CD14-positive monocyte (primary cell): Measurements from ENCODE around the gene MICALL2. TPM values are rescaled to one million over a fixed set of nuclear protein-coding genes. Genes with fewer than 3 reads are reported as not detected.

ENCODE experiments used
- DNase-seq, 3 donors: peaks; one replicate each; pipeline ENCODE4 v3.0.0-alpha.2; 2011 to 2022
- H2AFZ ChIP-seq: 2 replicates; pipeline ENCODE4 v1.6.0; 2012; ENCODE audit warnings: mild to moderate bottlenecking, low read depth, low read length, inconsistent platforms; ENCODE audit not compliant: insufficient read depth, poor library complexity, severe bottlenecking
- H3K27ac ChIP-seq, 2 donors: 1 replicate in 1 of 2; 2 replicates in 1 of 2; pipeline ENCODE4 v1.5.1; 2012 to 2013; ENCODE audit warnings: low read length in 2 of 2, control low read depth in 1 of 2, inconsistent platforms in 1 of 2, low read depth in 1 of 2, mild to moderate bottlenecking in 1 of 2
- H3K27me3 ChIP-seq, 2 donors: one replicate each; pipeline versions ENCODE4 v1.6.0 to v1.6.1; 2011 to 2013; ENCODE audit warnings: low read length in 2 of 2; ENCODE audit not compliant: control insufficient read depth in 2 of 2, insufficient read depth in 2 of 2
- H3K36me3 ChIP-seq, 2 donors: replicated peaks in 1 of 2; 1 replicate in 1 of 2; 2 replicates in 1 of 2; pipeline versions ENCODE4 v1.5.1 to v1.6.1; 2012 to 2013; ENCODE audit warnings: low read length in 2 of 2, control low read depth in 1 of 2, inconsistent platforms in 1 of 2, mild to moderate bottlenecking in 1 of 2; ENCODE audit not compliant: insufficient read depth in 2 of 2, control insufficient read depth in 1 of 2
- H3K4me1 ChIP-seq, 2 donors: 1 replicate in 1 of 2; 2 replicates in 1 of 2; pipeline versions ENCODE4 v1.5.1 to v1.6.1; 2012 to 2013; ENCODE audit warnings: low read length in 2 of 2, control low read depth in 1 of 2, inconsistent platforms in 1 of 2, mild to moderate bottlenecking in 1 of 2, moderate library complexity in 1 of 2; ENCODE audit not compliant: insufficient read depth in 2 of 2, control insufficient read depth in 1 of 2
- H3K4me2 ChIP-seq: replicated peaks from 2 replicates; pipeline ENCODE3; 2012; ENCODE audit warnings: low read length, moderate library complexity, mild to moderate bottlenecking; ENCODE audit not compliant: poor library complexity, severe bottlenecking; ENCODE audit errors: extremely low read depth
- H3K4me3 ChIP-seq, 3 experiments: fragments of 200-600 bp in 1 of 3; sonication (generic) in 1 of 3; replicated peaks in 1 of 3; 1 replicate in 2 of 3; 2 replicates in 1 of 3; pipeline ENCODE4 v1.5.1; 2011 to 2013; ENCODE audit warnings: low read length in 3 of 3, mild to moderate bottlenecking in 3 of 3, control low read depth in 2 of 3, low read depth in 2 of 3, inconsistent platforms in 1 of 3, moderate library complexity in 1 of 3
- H3K79me2 ChIP-seq: 2 replicates; pipeline ENCODE4 v1.6.0; 2012; ENCODE audit warnings: mild to moderate bottlenecking, control low read depth, inconsistent platforms, low read length, moderate library complexity; ENCODE audit not compliant: insufficient read depth
- H3K9ac ChIP-seq: 2 replicates; pipeline ENCODE4 v1.6.0; 2017; ENCODE audit warnings: low read length, mild to moderate bottlenecking; ENCODE audit not compliant: insufficient read depth, poor library complexity, severe bottlenecking
- H3K9me3 ChIP-seq, 2 donors: replicated peaks in 1 of 2; 1 replicate in 1 of 2; 2 replicates in 1 of 2; pipeline versions ENCODE4 v1.5.1 to v1.6.1; 2012 to 2013; ENCODE audit warnings: low read length in 2 of 2, control low read depth in 1 of 2; ENCODE audit not compliant: control insufficient read depth in 1 of 2, insufficient read depth in 1 of 2
- H4K20me1 ChIP-seq: 2 replicates; pipeline ENCODE4 v1.6.0; 2012; ENCODE audit warnings: mild to moderate bottlenecking, low read length, control low read depth, moderate library complexity; ENCODE audit not compliant: insufficient read depth
- H3K27ac Mint-ChIP-seq, 7 donors: one replicate each; pipeline ENCODE4 v1.8.0; 2020; ENCODE audit warnings: mild to moderate bottlenecking in 7 of 7, mixed read lengths in 7 of 7, moderate library complexity in 6 of 7, inconsistent platforms in 2 of 7
- H3K27me3 Mint-ChIP-seq, 3 donors: one replicate each; pipeline ENCODE4 v1.8.0; 2021 to 2022; ENCODE audit warnings: low read depth in 3 of 3, mild to moderate bottlenecking in 3 of 3, mixed read lengths in 3 of 3, moderate library complexity in 3 of 3, inconsistent platforms in 1 of 3
- H3K36me3 Mint-ChIP-seq, 2 donors: one replicate each; pipeline ENCODE4 v1.8.0; 2020; ENCODE audit warnings: mixed read lengths in 2 of 2, inconsistent platforms in 1 of 2, mild to moderate bottlenecking in 1 of 2
- H3K4me1 Mint-ChIP-seq: one replicate; pipeline ENCODE4 v1.8.0; 2020; ENCODE audit warnings: mild to moderate bottlenecking, mixed read lengths
- H3K4me3 Mint-ChIP-seq, 2 donors: one replicate each; pipeline ENCODE4 v1.8.0; 2020; ENCODE audit warnings: mild to moderate bottlenecking in 2 of 2, mixed read lengths in 2 of 2, moderate library complexity in 1 of 2
- H3K9me3 Mint-ChIP-seq, 7 donors: one replicate each; pipeline ENCODE4 v1.8.0; 2020 to 2022; ENCODE audit warnings: mixed read lengths in 7 of 7, mild to moderate bottlenecking in 6 of 7, moderate library complexity in 6 of 7, inconsistent platforms in 2 of 7
- CTCF ChIP-seq: fragments of 200-600 bp; IDR thresholded peaks from one replicate; pipeline ENCODE4 v1.8.0; 2022; ENCODE audit warnings: antibody characterized with exemption, mild to moderate bottlenecking
- WGBS: methylation state at CpG from one replicate; pipeline ENCODE4 v1.1.5; 2013; ENCODE audit warnings: missing lambda C conversion rate; ENCODE audit not compliant: insufficient coverage; 5-methylcytosine and 5-hydroxymethylcytosine counted together
- intact Hi-C, 2 donors: fragments of 100-400 bp; cut with micrococcal nuclease; formaldehyde crosslinking; loops; one replicate each; pipeline versions ENCODE4 v1.15.0 to v1.15.1; 2023
- polyA plus RNA-seq, 3 donors: library from polyadenylated mRNA; depleted of rRNA in 1 of 3; unstranded in 2 of 3; stranded (reverse) in 1 of 3; fragments of 300-500 nt in 2 of 3; fragments of >200 nt in 1 of 3; fragmentation: Illumina TruSeq in 2 of 3; gene quantifications; 1 replicate in 2 of 3; 2 replicates in 1 of 3; pipeline ENCODE4 v1.2.3, GENCODE V29; 2012 to 2021

MICALL2 gene
- polyA plus RNA-seq, 3 donors, result 0.14 to 7.2 (median 0.72) TPM

- Histone ChIP-seq H2AFZ (peak overlapping the region; percentile 51), H3K9me3 (no peaks in the 10 kb centered on the region), H3K36me3 (no peaks in the 10 kb centered on the region), H3K79me2 (no peaks in the 10 kb centered on the region), H3K4me1 (peaks cover 10 to 11% of the 10 kb centered on the region in 2 donors), H3K4me2 (peak overlapping the region; percentile 56), H3K27me3 (peaks cover 0 to 5% of the 10 kb centered on the region in 2 donors), H3K27ac (no peak overlapping the region), H3K9ac (no peak overlapping the region), H3K4me3 (peak overlapping the region in 1 of 3 experiments; percentile 58), H4K20me1 (no peaks in the 10 kb centered on the region)
- no peaks in the 10 kb centered on the region for H3K36me3 Mint-ChIP-seq
- H3K9me3 Mint-ChIP-seq, result peaks cover 0 to 8% (median 1%) of the 10 kb centered on the region in 7 donors
- H3K4me1 Mint-ChIP-seq, result peaks cover 11% of the 10 kb centered on the region
- peaks cover 13 to 23% (median 19%) of the 10 kb centered on the region in 3 donors for H3K27me3 Mint-ChIP-seq
- intact Hi-C loops, result loop anchor here (5.0 to 10.0 kb wide), 2 partner anchors 45 to 188 kb away; partner anchors contain the start of gene MICALL2 (in 1 of the 2)
- peak; percentile 70 to 84 (median 79) for DNase-seq
- TF ChIP-seq CTCF, result peak; percentile 90
- peak overlapping the region in 1 of 2 donors; percentile 62 for H3K4me3 Mint-ChIP-seq
- 18% methylated on average over 64 of the region's 65 CpGs for WGBS
- H3K27ac Mint-ChIP-seq, result peak overlapping the region in 1 of 7 donors; percentile 19
Measured at GRCh38 chr7:1412322-1413261, 46.7 kb downstream of the MICALL2 start.

- H4K20me1 ChIP-seq, result no peaks in the 10 kb centered on the region
- no peaks in the 10 kb centered on the region for H3K36me3 ChIP-seq
- H3K27ac ChIP-seq, result no peak overlapping the region
- peak overlapping the region in 1 of 7 donors; percentile 30 for H3K27ac Mint-ChIP-seq
- 96% methylated on average over 24 of the region's 28 CpGs for WGBS
- peaks cover 7 to 11% of the 10 kb centered on the region in 2 donors for H3K4me1 ChIP-seq
- no peaks in the 10 kb centered on the region for H3K36me3 Mint-ChIP-seq
- no peaks in the 10 kb centered on the region for H3K9me3 ChIP-seq
- intact Hi-C loops, result loop anchor here (5.0 to 10.0 kb wide), 2 partner anchors 46 to 187 kb away; partner anchors contain the start of gene MICALL2 (in 1 of the 2)
- peaks cover 10 to 20% (median 15%) of the 10 kb centered on the region in 3 donors for H3K27me3 Mint-ChIP-seq
- no peak for TF ChIP-seq CTCF
- H3K4me2 ChIP-seq, result no peak overlapping the region
- no peaks in the 10 kb centered on the region for H3K79me2 ChIP-seq
- H3K4me3 Mint-ChIP-seq, result peak overlapping the region in 1 of 2 donors; percentile 33
- no peak overlapping the region for H3K4me3 ChIP-seq
- peaks cover 0 to 5% of the 10 kb centered on the region in 2 donors for H3K27me3 ChIP-seq
- peaks cover 5% of the 10 kb centered on the region for H3K4me1 Mint-ChIP-seq
- no peak overlapping the region for H2AFZ ChIP-seq
- no peak for DNase-seq
- no peak overlapping the region for H3K9ac ChIP-seq
- peaks cover 0 to 6% (median 1%) of the 10 kb centered on the region in 7 donors for H3K9me3 Mint-ChIP-seq
Measured at GRCh38 chr7:1411414-1411813, 47.9 kb downstream of the MICALL2 start.
